Cardiac fibroblast (primary cell): ENCODE results near the gene LSAMP.

ENCODE experiments used
- DNase-seq, 2 donors: peaks; one replicate each; pipeline versions ENCODE4 v3.0.0 to v3.0.0-alpha.2; 2010; ENCODE audit warnings: low read depth in 2 of 2
- H3K4me3 ChIP-seq, 2 donors: replicated peaks in 1 of 2; 1 replicate in 1 of 2; 2 replicates in 1 of 2; pipeline ENCODE4 v1.5.1; 2011; ENCODE audit warnings: low read depth in 2 of 2, low read length in 2 of 2, mild to moderate bottlenecking in 2 of 2, moderate library complexity in 1 of 2
- CTCF ChIP-seq: IDR thresholded peaks from one replicate; pipeline ENCODE4 v1.5.1; 2011; ENCODE audit warnings: low read depth, mild to moderate bottlenecking, low read length, inconsistent platforms

The LSAMP gene

GRCh38 chr3:115899535-115899934 is 545.8 kb downstream of the LSAMP start:
- no peak for TF ChIP-seq CTCF
- H3K4me3 ChIP-seq, result no peak overlapping the region
- no peak for DNase-seq

- H3K4me3 ChIP-seq, result no peak overlapping the region
- DNase-seq, result no peak
- TF ChIP-seq CTCF, result no peak
Measured at GRCh38 chr3:115898656-115899410, 546.5 kb downstream of the LSAMP start.

- TF ChIP-seq CTCF, result no peak
- no peak overlapping the region for H3K4me3 ChIP-seq
- no peak for DNase-seq
Measured at GRCh38 chr3:115891006-115891636, 554.2 kb downstream of the LSAMP start.

- no peak overlapping the region for H3K4me3 ChIP-seq
- TF ChIP-seq CTCF, result no peak
- DNase-seq, result no peak
Measured at GRCh38 chr3:115890579-115890978, 554.7 kb downstream of the LSAMP start.

- TF ChIP-seq CTCF, result no peak
- no peak overlapping the region for H3K4me3 ChIP-seq
- peak; percentile 4 to 14 for DNase-seq
Measured at GRCh38 chr3:115885621-115886020, 559.7 kb downstream of the LSAMP start.

GRCh38 chr3:115877615-115877899 is 567.7 kb downstream of the LSAMP start:
- peak; percentile 9 to 23 for DNase-seq
- no peak overlapping the region for H3K4me3 ChIP-seq
- no peak for TF ChIP-seq CTCF
